Stimulated activated CD4-positive, alpha-beta T cell treated with anti-CD3 and anti-CD28 coated beads, Interleukin-2, amount 100 ng/mL, for 48 hours (primary cell): ENCODE measurements around the gene TARM1.
A peak's percentile ranks its signal among the peaks of the same experiment; 100 is the strongest.
"Not testable (repeated sequence)": the region's sequence is repeated elsewhere in the genome, so short reads cannot be mapped to it uniquely, and the experiment has no call there.

ENCODE experiments used
- DNase-seq, 2 donors: peaks; one replicate each; pipeline ENCODE4 v3.0.0-alpha.2; 2020

The TARM1 gene

GRCh38 chr19:54081032-54081431, at the start of gene TARM1:
Gene TARM1 (minus strand): TSS chr19:54081365. CDS start chr19:54081340, 25 bp downstream.
- DNase-seq: no peak

- no peak for DNase-seq
Observed at GRCh38 chr19:54129617-54129996, 48.4 kb upstream of the TARM1 start.

GRCh38 chr19:54128796-54129616, 47.8 kb upstream of the TARM1 start:
- DNase-seq: no peak

- no peak for DNase-seq
Observed at GRCh38 chr19:54128441-54128725, 47.2 kb upstream of the TARM1 start.

- no peak for DNase-seq
Observed at GRCh38 chr19:54127688-54128440, 46.7 kb upstream of the TARM1 start.

GRCh38 chr19:54125713-54126112, 44.5 kb upstream of the TARM1 start:
- no peak for DNase-seq

GRCh38 chr19:54124393-54124792, 43.2 kb upstream of the TARM1 start:
- no peak for DNase-seq

- no peak for DNase-seq
Observed at GRCh38 chr19:54123682-54124081, 42.5 kb upstream of the TARM1 start.

GRCh38 chr19:54121259-54121658, 40.1 kb upstream of the TARM1 start:
- DNase-seq: no peak

- DNase-seq: peak; percentile 94 to 95
Observed at GRCh38 chr19:54115109-54116063, 34.2 kb upstream of the TARM1 start, which contains the start of the genes PRPF31 and TFPT. Gene PRPF31 (plus strand): TSS chr19:54115754. CDS start chr19:54118279, 2,525 bp downstream. Gene TFPT (minus strand): TSS chr19:54115657. CDS start chr19:54115269, 388 bp downstream.

GRCh38 chr19:54114340-54115108, 33.4 kb upstream of the TARM1 start:
- DNase-seq: peak in 1 of 2 donors; percentile 29

- no peak for DNase-seq
Observed at GRCh38 chr19:54109651-54110050, 28.5 kb upstream of the TARM1 start.

- no peak for DNase-seq
Observed at GRCh38 chr19:54108496-54108895, 27.3 kb upstream of the TARM1 start.

GRCh38 chr19:54107876-54108490, 26.8 kb upstream of the TARM1 start:
- no peak for DNase-seq

- no peak for DNase-seq
Observed at GRCh38 chr19:54106716-54107115, 25.6 kb upstream of the TARM1 start.

GRCh38 chr19:54105796-54106195, 24.6 kb upstream of the TARM1 start:
- no peak for DNase-seq

- no peak for DNase-seq
Observed at GRCh38 chr19:54104998-54105715, 24.0 kb upstream of the TARM1 start.

- DNase-seq: peak; percentile 94
Observed at GRCh38 chr19:54102421-54103169, 21.4 kb upstream of the TARM1 start, which contains the start of gene NDUFA3. Gene NDUFA3 (plus strand): TSS chr19:54102855. CDS start chr19:54102879, 24 bp downstream.

GRCh38 chr19:54100561-54100960, 19.4 kb upstream of the TARM1 start, which contains the start of gene OSCAR:
Gene OSCAR (minus strand): TSS chr19:54100803. CDS start chr19:54100792, 11 bp downstream.
- no peak for DNase-seq

GRCh38 chr19:54099903-54100255, 18.7 kb upstream of the TARM1 start:
- DNase-seq: not testable (repeated sequence)
